Measurements from ENCODE around the gene S1PR4.

Gene S1PR4

GRCh38 chr19:3224346-3225168, 46.0 kb downstream of the S1PR4 start, which contains the start of gene CELF5:
CELF5 (plus strand) TSS chr19:3224661; CDS start chr19:3224740, 79 bp downstream.
- DNase-seq = peak; percentile 49

GRCh38 chr19:3225169-3225485, 46.6 kb downstream of the S1PR4 start:
- DNase-seq = no peak

- no peak for DNase-seq
Observed at GRCh38 chr19:3225677-3226093, 47.1 kb downstream of the S1PR4 start.

- DNase-seq = no peak
Observed at GRCh38 chr19:3227054-3227626, 48.6 kb downstream of the S1PR4 start.

- DNase-seq = no peak
Observed at GRCh38 chr19:3229346-3229743, 50.8 kb downstream of the S1PR4 start.

Data from midbrain (tissue), 1 donor.